Activated CD8-positive, alpha-beta memory T cell treated with anti-CD3 and anti-CD28 coated beads for 36 hours (primary cell): Measurements from ENCODE around the gene GOLGA1. TPM values are rescaled to one million over a fixed set of nuclear protein-coding genes. Genes with fewer than 3 reads are reported as not detected.

Experiments used
- CTCF ChIA-PET: fragments of 350-600 bp; sonication (Branson Sonifier 250); formaldehyde crosslinking; loops from one replicate; lab custom pipeline; 2021; ENCODE audit warnings: antibody characterized with exemption; lab: Charles Lee
- POLR2A ChIA-PET: fragments of 350-600 bp; sonication (Branson Sonifier 250); formaldehyde crosslinking; loops from one replicate; lab custom pipeline; 2021; ENCODE audit warnings: antibody characterized with exemption; lab: Charles Lee
- total RNA-seq, 2 experiments: library from RNA; stranded (reverse); gene quantifications; one replicate each; pipeline ENCODE4 v1.2.3, GENCODE V29; 2021

The GOLGA1 gene
- total RNA-seq, 2 experiments from 2014 or later = 14.7 to 16.3 TPM

- ChIA-PET CTCF (interaction anchor here (0.6 to 1.6 kb wide), 9 partner anchors 18 to 354 kb away, joined by 3 to 10 read pairs (median 5); partner anchors contain the start of genes ARPC5L, NR6A1, RPL35 and WDR38), POLR2A (interaction anchor here (0.6 kb wide), 1 partner anchor 411 kb away, joined by 5 read pairs; no protein-coding TSS in a partner anchor)
Observed at GRCh38 chr9:124894035-124894740, 46.7 kb downstream of the GOLGA1 start.

- CTCF ChIA-PET = interaction anchor here (0.6 to 2.5 kb wide), 2 partner anchors 11 to 116 kb away, joined by 3 to 7 read pairs; no protein-coding TSS in a partner anchor
- POLR2A ChIA-PET = no interaction called here
Observed at GRCh38 chr9:124890179-124890578, 50.7 kb downstream of the GOLGA1 start.

GRCh38 chr9:124889006-124889405 is 51.9 kb downstream of the GOLGA1 start:
- ChIA-PET POLR2A (interaction anchor here (0.6 kb wide), 1 partner anchor 94 kb away, joined by 3 read pairs; no protein-coding TSS in a partner anchor), CTCF (interaction anchor here (2.3 kb wide), 1 partner anchor 37 kb away, joined by 6 read pairs; no protein-coding TSS in a partner anchor)

GRCh38 chr9:124887832-124888231 is 53.1 kb downstream of the GOLGA1 start:
- POLR2A ChIA-PET = no interaction called here

GRCh38 chr9:124886866-124887492 is 53.9 kb downstream of the GOLGA1 start:
- CTCF ChIA-PET = interaction anchor here (1.3 to 2.3 kb wide), 2 partner anchors 34 to 35 kb away, joined by 4 to 6 read pairs; partner anchors contain the start of gene WDR38
- POLR2A ChIA-PET = no interaction called here

More at GRCh38 chr9:124887832-124888231, 53.1 kb downstream of the GOLGA1 start:
- CTCF ChIA-PET = interaction anchor here (1.3 to 2.3 kb wide), 2 partner anchors 35 kb away, joined by 4 to 6 read pairs; partner anchors contain the start of gene WDR38

GRCh38 chr9:124886461-124886860 is 54.4 kb downstream of the GOLGA1 start:
- POLR2A ChIA-PET = no interaction called here
- CTCF ChIA-PET = interaction anchor here (1.3 kb wide), 1 partner anchor 33 kb away, joined by 4 read pairs; the partner anchor contains the start of gene WDR38

- ChIA-PET POLR2A (no interaction called here), CTCF (no interaction called here)
Observed at GRCh38 chr9:124885551-124885950, 55.3 kb downstream of the GOLGA1 start.

- CTCF ChIA-PET = no interaction called here
- POLR2A ChIA-PET = no interaction called here
Observed at GRCh38 chr9:124884376-124884775, 56.5 kb downstream of the GOLGA1 start.

GRCh38 chr9:124882231-124882630 is 58.7 kb downstream of the GOLGA1 start:
- ChIA-PET POLR2A (no interaction called here), CTCF (no interaction called here)

GRCh38 chr9:124881138-124881743 is 59.6 kb downstream of the GOLGA1 start:
- POLR2A ChIA-PET = no interaction called here
- CTCF ChIA-PET = interaction anchor here (4.1 kb wide), 1 partner anchor 28 kb away, joined by 16 read pairs; the partner anchor contains the start of gene WDR38

GRCh38 chr9:124880501-124880900 is 60.4 kb downstream of the GOLGA1 start:
- CTCF ChIA-PET = interaction anchor here (4.1 kb wide), 1 partner anchor 27 kb away, joined by 16 read pairs; the partner anchor contains the start of gene WDR38
- POLR2A ChIA-PET = interaction anchor here (0.7 kb wide), 1 partner anchor 10 kb away, joined by 3 read pairs; no protein-coding TSS in a partner anchor

GRCh38 chr9:124879226-124879625 is 61.7 kb downstream of the GOLGA1 start:
- ChIA-PET POLR2A (interaction anchor here (1.1 kb wide), 1 partner anchor 10 kb away, joined by 4 read pairs; no protein-coding TSS in a partner anchor), CTCF (interaction anchor here (4.1 kb wide), 1 partner anchor 26 kb away, joined by 16 read pairs; the partner anchor contains the start of gene WDR38)

GRCh38 chr9:124878518-124878917 is 62.4 kb downstream of the GOLGA1 start:
- ChIA-PET POLR2A (interaction anchor here (0.6 to 1.1 kb wide), 2 partner anchors 9 to 17 kb away, joined by 4 read pairs; no protein-coding TSS in a partner anchor), CTCF (interaction anchor here (0.9 to 4.1 kb wide), 2 partner anchors 25 to 265 kb away, joined by 3 to 16 read pairs; partner anchors contain the start of gene WDR38)

GRCh38 chr9:124878021-124878420 is 62.9 kb downstream of the GOLGA1 start:
- CTCF ChIA-PET = interaction anchor here (0.9 to 4.1 kb wide), 2 partner anchors 25 to 266 kb away, joined by 3 to 16 read pairs; partner anchors contain the start of gene WDR38
- POLR2A ChIA-PET = interaction anchor here (1.1 kb wide), 1 partner anchor 8 kb away, joined by 4 read pairs; no protein-coding TSS in a partner anchor

GRCh38 chr9:124877021-124877782 is 63.7 kb downstream of the GOLGA1 start:
- POLR2A ChIA-PET = interaction anchor here (0.7 to 1.2 kb wide), 2 partner anchors 15 to 16 kb away, joined by 3 to 5 read pairs; partner anchors contain the start of genes ARPC5L and RPL35
- CTCF ChIA-PET = interaction anchor here (0.6 to 4.1 kb wide), 2 partner anchors 24 to 1822 kb away, joined by 3 to 16 read pairs; partner anchors contain the start of gene WDR38

- ChIA-PET CTCF (interaction anchor here (0.9 to 2.3 kb wide), 3 partner anchors 19 to 22 kb away, joined by 3 to 6 read pairs (median 4); partner anchors contain the start of gene WDR38), POLR2A (interaction anchor here (0.5 to 4.8 kb wide), 4 partner anchors 14 to 265 kb away, joined by 3 to 44 read pairs (median 6); partner anchors contain the start of genes ARPC5L and RPL35)
Observed at GRCh38 chr9:124875501-124875900, 65.4 kb downstream of the GOLGA1 start.

GRCh38 chr9:124873664-124874063 is 67.2 kb downstream of the GOLGA1 start:
- POLR2A ChIA-PET = interaction anchor here (1.3 to 4.8 kb wide), 4 partner anchors 12 to 368 kb away, joined by 3 to 44 read pairs (median 4); partner anchors contain the start of genes ARPC5L, GOLGA1, HSPA5 and RPL35
- CTCF ChIA-PET = interaction anchor here (1.2 to 2.9 kb wide), 4 partner anchors 10 to 102 kb away, joined by 3 to 22 read pairs (median 4); partner anchors contain the start of gene WDR38
